GM12873 (cell line): ENCODE measurements around the gene B4GALNT2.

Experiments used
- CTCF ChIP-seq: IDR thresholded peaks from 2 replicates; pipeline ENCODE4 v1.5.1; 2012; ENCODE audit warnings: low read depth, mild to moderate bottlenecking, moderate library complexity, low read length, control low read depth; ENCODE audit not compliant: insufficient read depth; ENCODE audit errors: missing control alignments

The B4GALNT2 gene

DNA sequence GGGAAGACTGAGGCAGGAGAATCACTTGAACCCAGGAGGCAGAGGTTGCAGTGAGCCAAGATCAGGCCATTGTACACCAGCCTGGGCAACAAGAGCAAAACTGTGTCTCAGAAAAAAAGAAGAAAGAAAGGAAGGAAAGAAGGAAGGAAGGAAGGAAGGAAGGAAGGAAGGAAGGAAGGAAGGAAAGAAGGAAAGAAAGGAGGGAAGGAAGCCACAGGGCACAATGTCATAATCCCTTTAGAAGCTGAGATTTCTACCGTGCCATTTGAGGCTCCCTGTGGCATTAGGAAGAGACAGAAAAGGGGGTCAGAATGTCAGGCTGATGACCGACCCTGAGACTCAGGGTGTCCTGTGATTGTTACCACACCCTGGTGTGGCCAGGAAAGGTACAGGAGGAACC, 71.2 kb downstream of the B4GALNT2 start:
- TF ChIP-seq CTCF: no peak

- no peak for TF ChIP-seq CTCF
These were observed 71.9 kb downstream of the B4GALNT2 start for GRCh38 chr17:49204516-49204915.

DNA sequence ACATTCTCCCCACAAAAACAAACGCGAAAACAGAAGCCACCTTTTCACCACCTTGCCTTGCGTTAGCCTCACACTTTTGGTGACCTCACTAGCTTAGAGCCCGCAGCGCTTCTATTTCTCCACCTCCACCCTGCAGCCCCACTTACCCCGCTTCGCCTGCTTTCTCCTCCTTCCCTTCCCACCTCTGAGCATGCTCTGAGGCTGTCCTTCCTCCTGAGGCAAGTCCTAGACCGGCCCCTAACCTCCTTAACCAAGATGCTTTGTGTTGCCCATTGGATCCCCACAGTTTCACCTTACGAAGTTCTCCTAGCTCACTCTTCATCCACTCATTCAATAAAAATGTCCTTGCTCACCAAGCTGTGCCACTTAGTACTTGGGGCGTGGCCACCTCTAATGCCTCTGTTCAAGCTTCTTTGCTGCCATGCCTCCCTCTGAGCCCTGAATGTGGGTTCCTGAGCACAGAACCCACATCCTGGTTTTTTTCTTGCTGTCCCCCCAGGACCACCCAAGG, 76.5 kb downstream of the B4GALNT2 start:
- TF ChIP-seq CTCF: no peak

DNA sequence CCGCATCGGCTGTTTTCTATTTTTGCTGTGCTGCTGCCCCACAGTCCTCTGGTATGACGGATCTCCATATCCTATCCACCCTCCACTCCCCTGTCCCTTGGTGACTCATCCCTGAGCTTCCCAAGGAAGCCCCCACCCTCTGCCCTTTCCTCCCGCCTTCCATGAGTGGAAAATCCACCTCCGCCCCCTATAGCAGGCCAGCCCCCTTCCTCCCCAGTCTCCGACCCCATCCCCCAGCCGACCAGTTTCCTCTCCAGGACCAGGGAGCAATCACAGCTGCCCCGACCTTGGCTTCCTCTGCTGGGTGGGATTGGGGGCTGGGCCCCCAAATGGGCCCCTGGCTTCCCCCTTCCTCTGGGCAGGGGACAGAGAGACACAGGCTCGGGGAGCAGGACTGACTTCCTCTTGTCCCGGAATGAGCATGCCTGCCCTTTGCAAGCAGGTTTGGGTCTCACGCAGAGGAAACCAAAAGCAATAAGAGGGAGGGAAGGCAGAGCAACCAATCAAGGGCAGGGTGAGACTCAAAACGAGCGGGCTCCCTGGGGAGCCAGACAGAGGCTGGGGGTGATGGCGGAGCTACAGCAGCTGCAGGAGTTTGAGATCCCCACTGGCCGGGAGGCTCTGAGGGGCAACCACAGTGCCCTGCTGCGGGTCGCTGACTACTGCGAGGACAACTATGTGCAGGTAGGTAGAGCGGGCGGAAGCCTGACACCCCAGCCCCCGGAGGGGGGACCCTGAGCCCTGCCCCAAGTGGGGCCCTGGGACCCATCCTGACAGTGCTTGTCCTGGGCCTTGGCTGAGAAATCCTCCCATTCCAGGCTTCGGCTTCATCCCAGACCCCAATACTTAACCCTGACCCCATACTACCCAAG, 77.8 kb downstream of the B4GALNT2 start, which contains the start of the genes ABI3 and GNGT2:
TSS of gene ABI3 (plus strand) at position 550 of the 872 bp plus-strand sequence. CDS start at position 568, 18 bp downstream.
TSS of gene GNGT2 (minus strand) at position 417 of the 872 bp plus-strand sequence. CDS start 3,152 bp downstream, outside the sequence.
- TF ChIP-seq CTCF: no peak

DNA sequence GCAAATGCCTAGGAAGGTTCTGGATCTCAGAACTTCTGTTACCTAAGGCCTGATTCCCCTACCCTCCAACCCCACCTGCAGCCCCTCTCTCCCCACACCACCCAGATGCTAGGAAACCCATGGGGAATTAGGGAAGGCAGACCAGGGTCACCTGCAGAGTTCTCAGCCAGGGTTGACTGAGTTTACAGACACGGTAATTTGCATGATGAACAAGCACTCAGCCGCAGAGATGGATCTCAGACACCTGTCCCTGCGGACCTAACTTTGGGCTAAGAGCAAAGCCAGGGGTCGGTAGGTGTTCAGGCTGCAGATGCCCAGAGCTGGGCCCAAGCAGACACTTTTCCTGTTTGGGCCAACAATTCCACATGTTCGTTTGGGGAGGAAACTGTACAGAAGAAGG, 80.8 kb downstream of the B4GALNT2 start:
- no peak for TF ChIP-seq CTCF

DNA sequence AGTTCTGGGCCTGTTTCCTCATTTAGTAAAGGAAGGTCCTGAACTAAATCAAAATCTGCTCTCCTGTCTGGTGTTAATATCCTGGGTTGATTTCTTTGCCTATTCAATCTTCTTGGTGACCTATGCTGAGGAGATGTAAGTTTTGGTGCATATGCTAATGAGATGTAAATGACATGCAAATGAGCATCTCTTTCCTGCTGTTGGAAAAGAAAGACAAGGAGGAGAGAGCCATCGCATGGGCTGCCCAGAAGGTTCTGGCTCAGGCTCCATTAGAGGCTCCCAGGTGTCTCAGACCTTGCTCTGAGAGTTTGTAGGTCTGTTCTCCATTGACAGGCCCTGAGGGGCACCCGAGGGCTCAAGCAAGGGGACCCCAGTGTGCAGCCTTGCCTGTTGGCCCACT, 81.3 kb downstream of the B4GALNT2 start:
- TF ChIP-seq CTCF: no peak

DNA sequence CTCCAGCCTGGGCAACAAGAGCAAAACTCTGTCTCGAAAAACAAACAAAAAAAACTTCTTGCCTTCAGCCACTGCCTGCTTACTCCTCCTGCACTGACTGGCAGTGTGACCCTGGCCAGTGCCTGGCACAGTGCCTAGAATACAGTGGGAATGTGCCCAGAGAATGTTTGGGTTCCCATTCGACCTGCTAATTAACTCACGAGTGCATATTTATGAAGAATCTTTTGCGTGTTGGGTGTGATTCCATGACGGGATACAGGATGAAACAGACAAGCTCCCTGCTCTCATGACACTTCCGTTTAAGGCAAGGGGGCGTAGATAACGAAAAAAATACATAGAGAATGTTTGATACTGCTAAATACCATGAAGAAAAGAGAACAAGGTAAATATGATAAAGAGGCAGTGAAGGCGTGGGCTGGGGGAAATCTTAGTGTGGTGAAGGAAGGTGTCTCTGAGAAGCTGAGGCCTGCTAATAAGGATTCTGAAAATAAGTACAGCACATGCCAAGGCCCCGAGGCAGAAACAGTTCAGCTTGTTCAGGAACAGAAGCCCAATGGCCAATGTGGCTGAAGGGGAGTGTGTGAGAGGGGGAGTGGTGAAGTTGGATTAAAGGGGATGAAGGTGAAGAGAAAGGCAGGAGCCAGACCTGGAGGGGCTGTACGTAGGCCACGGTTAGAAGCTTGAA, 82.2 kb downstream of the B4GALNT2 start:
- TF ChIP-seq CTCF: no peak
